GM18505 (cell line): ENCODE results near the gene NDUFC2.
"Not testable (repeated sequence)": the region's sequence is repeated elsewhere in the genome, so short reads cannot be mapped to it uniquely, and the experiment has no call there.

Experiments
- ATAC-seq: cut with Tn5 transposase; IDR thresholded peaks from one replicate; pipeline ENCODE4 v1.9.1; 2021; ENCODE audit not compliant: unreplicated experiment
- POLR2A ChIP-seq: IDR thresholded peaks from 4 replicates; pipeline ENCODE4 v1.6.1; 2011; ENCODE audit warnings: borderline replicate concordance; ENCODE audit not compliant: insufficient read depth, insufficient read length; ENCODE audit errors: extremely low read depth

NDUFC2 gene

DNA sequence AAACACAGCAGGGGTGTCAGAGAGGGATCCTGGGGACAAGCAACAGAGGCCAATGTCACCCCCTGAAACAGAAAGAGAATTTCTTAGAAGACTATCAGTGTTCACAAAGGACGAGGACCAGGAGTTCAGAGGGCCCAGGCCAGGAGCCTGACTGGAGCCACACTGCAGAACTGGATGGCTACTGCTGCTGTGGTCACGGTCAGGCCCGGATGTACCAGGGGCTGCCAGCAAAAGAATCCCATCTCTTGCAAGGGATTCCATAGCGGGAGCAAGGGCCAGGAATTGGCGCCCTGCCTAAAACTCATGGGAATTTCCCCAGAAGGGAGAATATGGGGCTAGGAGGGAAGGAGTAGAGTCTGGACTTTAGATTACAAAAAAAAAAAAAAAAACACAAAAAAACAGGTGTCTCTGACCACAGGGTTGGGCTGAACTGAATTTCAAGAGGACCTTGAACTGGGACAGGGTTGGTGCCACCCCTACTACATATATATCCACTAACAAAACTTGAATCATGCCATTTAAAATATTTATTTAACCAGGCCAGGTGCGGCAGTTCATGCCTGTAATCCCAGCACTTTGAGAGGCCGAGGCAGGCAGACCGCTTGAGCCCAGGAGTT is 40.9 kb downstream of the NDUFC2 start:
- ATAC-seq: no peak
- no peak for TF ChIP-seq POLR2A

GRCh38 chr11:78037825-78038620 is 41.6 kb downstream of the NDUFC2 start:
- ATAC-seq: no peak
- no peak for TF ChIP-seq POLR2A

GRCh38 chr11:78037056-78037455 is 42.6 kb downstream of the NDUFC2 start:
- no peak for ATAC-seq

DNA sequence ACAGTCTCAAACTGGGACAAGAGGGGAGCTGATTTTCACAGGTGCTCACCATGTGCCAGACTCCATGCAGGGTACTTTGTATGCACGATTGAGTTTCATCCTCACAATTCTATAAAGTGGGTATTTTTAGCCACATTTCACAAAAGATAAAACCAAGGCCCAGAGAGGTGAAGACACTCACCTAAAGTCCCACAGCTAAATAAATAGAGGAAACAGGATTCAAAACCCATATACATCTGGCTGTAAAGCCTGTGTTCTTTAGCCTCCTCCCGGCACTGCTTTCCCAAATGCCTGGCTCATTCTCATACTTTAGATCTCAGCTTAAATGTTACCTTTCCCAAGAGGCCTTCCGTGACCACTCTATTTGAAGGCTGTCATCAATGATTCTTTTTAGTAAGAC is 43.3 kb downstream of the NDUFC2 start:
- TF ChIP-seq POLR2A: no peak
- ATAC-seq: no peak

More at GRCh38 chr11:78037056-78037455, 42.6 kb downstream of the NDUFC2 start:
- TF ChIP-seq POLR2A: no peak

GRCh38 chr11:78034623-78035022 is 45.0 kb downstream of the NDUFC2 start:
- TF ChIP-seq POLR2A: no peak

DNA sequence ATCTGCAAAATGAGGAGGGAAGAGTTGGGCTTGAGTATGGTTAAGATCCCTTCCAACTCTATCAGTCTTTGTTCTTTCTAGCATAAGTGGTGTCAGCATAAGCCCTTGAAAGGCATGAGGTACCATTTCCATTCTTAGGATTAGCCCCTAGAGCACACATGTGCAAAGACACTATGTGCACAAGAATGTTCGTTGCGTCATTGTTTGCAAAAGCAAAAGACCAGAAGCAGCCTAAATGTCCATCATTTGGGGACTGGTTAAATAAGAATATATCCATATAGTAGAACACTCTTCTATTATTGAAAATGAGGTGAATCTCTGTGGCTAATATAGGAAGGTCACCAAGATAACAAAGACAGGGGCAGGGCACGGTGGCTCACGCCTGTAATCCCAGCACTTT is 46.6 kb downstream of the NDUFC2 start:
- ATAC-seq: no peak
- no peak for TF ChIP-seq POLR2A

More at GRCh38 chr11:78034623-78035022, 45.0 kb downstream of the NDUFC2 start:
- ATAC-seq: no peak

DNA sequence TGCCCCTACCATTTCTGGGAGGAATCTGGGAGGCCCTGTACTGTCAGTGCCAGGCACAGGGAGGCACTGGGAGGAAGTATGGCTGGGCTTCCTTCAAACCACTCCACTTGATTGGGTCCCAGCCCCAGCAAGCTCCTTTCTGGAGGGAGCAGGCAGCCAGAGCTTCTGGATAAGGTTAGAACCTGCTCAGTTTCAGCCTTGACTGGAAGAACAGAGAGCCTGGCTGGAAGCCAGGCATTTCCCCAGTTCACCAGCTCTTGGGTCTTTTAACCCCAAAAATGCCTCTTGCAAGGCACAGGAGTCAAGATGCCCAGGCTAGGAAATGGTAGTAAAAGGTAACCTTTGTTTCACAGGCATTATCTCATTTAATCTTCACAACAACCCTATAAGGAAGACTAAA is 47.6 kb downstream of the NDUFC2 start:
- TF ChIP-seq POLR2A: no peak
- no peak for ATAC-seq

DNA sequence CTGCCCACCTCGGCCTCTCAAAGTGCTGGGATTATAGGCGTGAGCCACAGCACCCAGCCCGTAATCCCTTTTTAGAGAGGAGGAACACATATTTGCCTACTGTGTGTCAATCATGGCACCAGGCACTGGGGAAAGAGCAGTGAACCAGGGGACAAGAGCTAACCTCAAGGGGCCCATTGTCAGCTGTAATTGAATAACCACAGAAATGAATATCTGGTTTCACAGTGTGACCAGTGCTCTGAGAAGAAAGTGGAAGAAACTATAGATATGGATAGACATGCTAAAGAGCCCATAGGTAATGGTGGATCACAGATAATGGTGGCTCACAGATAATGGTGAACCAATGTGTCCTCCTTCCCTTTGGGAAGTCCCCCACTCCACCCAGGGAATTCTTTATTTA is 48.0 kb downstream of the NDUFC2 start:
- ATAC-seq: no peak
- no peak for TF ChIP-seq POLR2A

GRCh38 chr11:78030429-78031325 is 49.0 kb downstream of the NDUFC2 start:
- no peak for TF ChIP-seq POLR2A
- no peak for ATAC-seq

DNA sequence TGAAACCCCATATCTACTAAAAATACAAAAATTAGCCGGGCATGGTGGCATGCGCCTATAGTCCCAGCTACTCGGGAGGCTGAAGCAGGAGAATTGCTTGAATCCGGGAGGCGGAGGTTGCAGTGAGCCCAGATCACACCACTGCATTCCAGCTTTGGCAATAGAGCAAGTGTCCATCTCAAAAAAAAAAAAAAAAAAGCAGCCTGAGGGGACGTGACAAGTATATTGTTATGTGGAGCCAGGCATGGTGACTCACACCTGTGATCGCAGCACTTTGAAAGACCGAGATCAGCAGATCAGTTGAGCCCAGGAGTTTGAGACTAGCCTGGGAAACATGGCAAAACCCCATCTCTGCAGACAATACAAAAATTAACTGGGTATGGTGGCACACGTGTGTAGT is 51.2 kb downstream of the NDUFC2 start:
- not testable (repeated sequence) for ATAC-seq

DNA sequence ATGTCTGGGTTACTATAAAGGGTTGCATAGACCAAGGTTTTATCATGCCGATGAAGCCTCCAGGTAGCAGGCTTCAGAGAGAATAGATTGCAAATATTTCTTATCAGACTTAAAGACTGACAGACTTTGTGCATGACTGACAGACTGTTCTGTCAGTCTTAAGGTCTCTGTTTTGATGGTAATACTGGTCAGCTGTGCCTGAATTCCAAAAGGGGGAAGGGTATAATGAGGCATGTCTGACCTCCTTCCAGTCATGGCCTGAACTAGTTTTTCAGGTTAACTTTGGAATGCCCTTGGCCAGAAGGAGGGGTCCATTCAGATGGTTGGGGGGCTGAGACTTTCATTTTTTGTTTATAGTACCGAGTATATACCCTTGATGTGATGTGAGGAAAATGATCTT is 51.9 kb downstream of the NDUFC2 start:
- no peak for ATAC-seq

GRCh38 chr11:78025378-78025777 is 54.3 kb downstream of the NDUFC2 start:
- ATAC-seq: no peak
- no peak for TF ChIP-seq POLR2A

More for the DNA sequence above, 51.9 kb downstream of the NDUFC2 start:
- no peak for TF ChIP-seq POLR2A

DNA sequence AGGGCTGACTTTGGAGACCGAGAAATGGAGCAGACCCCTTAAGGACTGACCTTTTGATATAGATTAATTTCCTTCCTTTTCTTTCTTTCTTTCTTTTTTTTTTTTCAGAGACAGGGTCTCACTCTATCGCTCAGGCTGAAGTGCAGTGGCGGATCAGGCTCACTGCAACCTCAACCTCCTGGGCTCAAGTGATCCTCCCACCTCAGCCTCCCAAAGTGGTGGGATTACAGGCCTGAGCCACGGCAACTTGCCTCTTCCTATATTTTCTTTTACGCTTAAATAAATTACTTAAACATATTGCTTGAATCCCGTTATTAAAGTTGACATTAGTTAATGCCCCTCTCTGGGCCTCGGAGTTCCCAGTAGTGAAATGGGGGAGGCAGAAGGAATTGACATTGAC is 56.2 kb downstream of the NDUFC2 start:
- ATAC-seq: no peak
- TF ChIP-seq POLR2A: no peak
